Measurements from ENCODE around the gene EIF3J.

The EIF3J gene

DNA sequence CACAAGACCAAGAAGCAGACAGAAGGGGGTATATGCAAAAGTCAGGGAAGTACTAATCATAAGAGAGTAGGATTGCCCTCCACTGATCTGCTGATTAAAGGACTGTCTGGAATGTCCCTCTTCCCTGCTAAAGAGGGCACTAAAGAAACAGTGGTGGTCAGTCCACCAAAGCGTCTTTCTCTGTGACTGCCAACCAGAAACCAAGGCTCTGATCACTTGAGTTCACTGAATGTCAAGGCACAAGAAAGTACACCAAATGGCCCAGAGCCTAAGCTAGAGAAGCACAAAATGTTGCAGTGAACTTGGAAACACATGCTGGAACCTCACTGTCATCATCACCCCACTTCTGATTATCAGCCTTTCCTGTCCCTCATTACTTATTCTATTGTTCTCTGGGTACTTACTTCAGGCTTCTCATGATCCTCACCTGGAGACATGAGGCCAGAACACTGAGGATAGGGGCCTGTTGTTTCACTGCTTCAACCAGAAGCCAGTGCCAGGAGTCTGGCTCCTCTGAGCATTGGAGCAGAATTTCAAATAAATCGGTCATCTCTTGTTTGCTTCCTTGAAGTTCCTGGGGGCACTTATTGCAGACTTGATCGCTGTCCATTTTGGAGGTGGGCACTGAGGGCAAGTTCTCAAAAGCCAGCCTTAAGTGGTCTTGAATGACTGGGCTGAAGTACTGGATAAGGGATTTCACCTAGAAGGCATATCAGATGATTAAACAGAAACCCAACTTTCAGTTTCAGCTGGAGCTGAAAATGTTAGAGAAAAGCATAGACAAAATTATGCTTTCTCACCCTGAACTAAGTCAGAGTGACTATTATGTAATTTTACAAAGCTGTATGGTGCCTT, 58.9 kb downstream of the EIF3J start:
- DNase-seq = no peak

DNA sequence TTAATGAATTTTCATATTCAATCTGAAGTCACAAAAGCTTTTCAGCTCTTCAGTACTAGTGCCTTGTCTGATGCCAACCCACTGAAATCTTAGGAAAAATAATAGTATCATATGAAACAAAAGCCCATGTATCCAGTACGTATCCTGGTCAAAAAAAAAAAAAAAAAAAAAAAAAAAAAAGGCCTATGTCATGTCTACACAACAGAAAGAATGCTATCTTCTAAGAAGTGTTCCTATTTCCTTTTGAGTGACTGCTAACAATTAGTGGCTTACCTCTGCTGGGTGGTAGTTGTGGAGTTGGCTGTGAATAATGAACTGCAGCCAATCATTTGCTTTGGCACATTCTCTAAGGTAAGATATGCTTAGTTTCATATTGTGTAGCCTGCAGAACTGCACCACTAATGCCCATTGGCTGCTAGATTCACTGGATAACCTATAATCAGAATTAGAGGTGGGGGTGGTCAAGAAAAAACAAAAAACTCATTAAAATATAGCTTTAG, 59.6 kb downstream of the EIF3J start:
- no peak for DNase-seq

DNA sequence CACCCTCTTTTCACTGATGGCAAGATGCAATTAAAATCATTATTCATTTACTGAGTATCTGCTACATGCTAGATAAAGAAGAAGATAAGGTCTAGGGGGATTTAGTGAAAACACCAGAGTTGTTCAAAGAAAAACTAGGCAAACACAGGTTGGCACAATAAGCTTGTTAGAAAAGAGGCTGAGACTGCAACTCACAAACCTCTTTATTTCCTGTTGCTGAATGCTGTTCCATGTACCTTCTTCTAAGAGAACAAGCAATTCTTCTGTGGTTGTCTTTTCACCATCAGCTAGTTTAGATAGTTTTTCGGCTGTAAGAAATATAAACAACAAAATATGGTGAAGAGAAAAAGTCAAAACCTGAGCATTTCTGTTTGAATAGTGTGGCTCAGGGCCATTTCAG, 61.1 kb downstream of the EIF3J start:
- no peak for DNase-seq

DNA sequence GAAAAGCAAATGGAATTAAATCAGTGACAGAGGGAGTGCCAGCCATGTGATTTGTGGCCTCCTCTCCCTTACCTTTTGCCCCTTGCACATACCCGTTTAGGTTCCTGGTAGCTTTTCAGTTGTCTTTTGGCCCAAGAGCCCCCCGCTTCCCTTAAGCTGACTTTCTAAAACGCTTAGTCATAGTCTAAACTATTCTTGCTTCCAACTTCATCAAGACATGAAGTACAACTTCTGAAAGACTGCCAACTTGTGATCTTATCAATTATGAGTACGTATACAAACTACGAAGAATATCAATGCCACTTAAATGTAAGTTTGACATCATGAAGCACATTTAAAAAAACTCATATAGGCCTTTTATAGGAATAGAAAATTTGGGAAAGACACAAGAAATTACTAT, 61.9 kb downstream of the EIF3J start:
- DNase-seq = no peak

DNA sequence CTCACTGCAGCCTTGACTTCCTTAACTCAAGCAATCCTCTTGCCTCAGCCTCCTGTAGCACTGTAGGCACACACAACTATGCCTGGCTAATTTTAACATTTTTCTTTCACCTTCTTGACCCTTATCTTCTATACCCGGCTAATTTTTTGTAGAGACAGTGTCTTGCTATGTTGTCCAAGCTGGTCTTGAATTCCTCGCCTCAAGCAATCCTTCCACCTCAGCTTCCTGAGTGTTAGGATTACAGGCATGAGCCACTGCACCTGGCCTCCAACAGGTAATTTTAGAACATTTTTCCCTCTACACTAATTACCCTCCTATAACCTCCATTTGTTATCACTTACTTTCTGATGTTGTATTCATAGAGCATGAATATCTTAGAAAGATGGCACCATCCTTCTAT, 66.2 kb downstream of the EIF3J start:
- DNase-seq = no peak

DNA sequence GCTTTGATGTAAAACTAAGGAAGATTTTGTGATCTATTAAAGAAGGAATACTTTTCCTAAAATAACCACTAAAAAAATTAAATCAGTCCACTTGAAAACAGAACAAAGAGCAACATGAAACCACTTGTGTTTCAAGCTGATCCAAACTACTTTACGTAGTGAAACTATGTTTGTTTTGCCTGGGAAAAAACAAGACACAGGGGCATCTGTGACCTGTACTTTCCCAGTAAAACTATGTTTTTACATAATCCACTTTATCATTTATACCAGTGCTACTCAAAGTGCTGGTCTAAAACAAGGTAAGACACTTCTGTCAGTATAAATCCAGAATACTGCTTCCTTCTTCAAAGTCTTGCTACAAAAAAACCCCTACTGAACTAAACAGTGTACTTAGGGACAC, 69.8 kb downstream of the EIF3J start:
- DNase-seq = no peak

All from stimulated activated CD8-positive, alpha-beta memory T cell treated with anti-CD3 and anti-CD28 coated beads, Interleukin-4, amount 100 ng/mL, for 48 hours (primary cell).